Mucosa of rectum (tissue), 2 donors: ENCODE data around the gene HJV.

ENCODE experiments used
- H3K27ac ChIP-seq, 2 donors: one replicate each; pipeline ENCODE4 v1.7.0; 2013; ENCODE audit warnings: inconsistent platforms in 2 of 2, low read depth in 2 of 2, low read length in 2 of 2
- H3K27me3 ChIP-seq, 2 donors: one replicate each; pipeline ENCODE4 v1.7.0; 2013; ENCODE audit warnings: low read length in 2 of 2; ENCODE audit not compliant: control insufficient read depth in 2 of 2, insufficient read depth in 2 of 2
- H3K36me3 ChIP-seq, 2 donors: one replicate each; pipeline ENCODE4 v1.7.0; 2013; ENCODE audit warnings: low read length in 2 of 2; ENCODE audit not compliant: control insufficient read depth in 2 of 2, insufficient read depth in 2 of 2
- H3K4me1 ChIP-seq, 2 donors: one replicate each; pipeline ENCODE4 v1.7.0; 2013; ENCODE audit warnings: low read length in 2 of 2, mild to moderate bottlenecking in 1 of 2; ENCODE audit not compliant: control insufficient read depth in 2 of 2, insufficient read depth in 2 of 2
- H3K4me3 ChIP-seq, 2 donors: one replicate each; pipeline ENCODE4 v1.7.0; 2013; ENCODE audit warnings: low read length in 2 of 2
- H3K9ac ChIP-seq, 2 donors: one replicate each; pipeline ENCODE4 v1.7.0; 2013; ENCODE audit warnings: low read length in 2 of 2, low read depth in 1 of 2, mild to moderate bottlenecking in 1 of 2
- H3K9me3 ChIP-seq, 2 donors: one replicate each; pipeline ENCODE4 v1.7.0; 2013; ENCODE audit warnings: low read length in 2 of 2; ENCODE audit not compliant: control insufficient read depth in 2 of 2
- donor health status: healthy.
- donor health status: Normal muscosa, but diverticular disease.

The HJV gene

DNA sequence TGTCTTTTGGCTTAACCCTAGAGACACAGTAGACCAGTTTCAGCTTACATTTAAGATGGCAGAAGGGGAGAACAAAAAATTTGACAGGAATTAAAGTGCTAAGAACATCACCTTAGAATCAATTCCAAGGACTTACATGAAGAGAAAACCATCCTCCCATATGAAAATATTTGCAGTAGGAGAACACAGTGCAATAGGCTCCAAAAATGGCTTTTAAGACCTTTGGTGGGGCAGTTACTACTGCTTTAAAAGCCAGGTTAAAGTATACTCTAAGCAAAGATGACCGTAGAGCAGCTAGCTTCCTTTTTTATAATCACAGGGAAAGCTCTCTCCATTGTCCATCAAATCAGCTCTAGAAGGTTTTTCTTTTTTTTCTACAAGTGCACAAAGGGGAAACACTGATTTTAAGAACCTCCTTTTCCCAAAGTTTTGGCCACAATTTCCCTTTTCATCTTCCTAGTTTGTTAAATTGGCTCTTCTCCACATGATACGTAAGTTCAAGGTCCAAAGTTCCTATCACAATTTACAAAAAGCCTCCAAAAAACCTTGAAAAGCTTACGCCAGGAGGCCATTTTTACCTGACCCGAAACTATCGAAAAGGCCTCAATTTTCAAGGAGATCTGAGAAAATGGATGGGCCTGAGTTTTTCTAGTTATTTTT, 28.4 kb downstream of the HJV start:
- peaks cover 36 to 40% of the 10 kb centered on the region in 2 donors for H3K36me3 ChIP-seq
- H3K4me3 ChIP-seq, result peak overlapping the region; percentile 98 to 100
- H3K27ac ChIP-seq, result peak overlapping the region; percentile 95 to 99
- H3K27me3 ChIP-seq, result no peaks in the 10 kb centered on the region
- peaks cover 32 to 36% of the 10 kb centered on the region in 2 donors for H3K4me1 ChIP-seq
- H3K9ac ChIP-seq, result peak overlapping the region; percentile 94 to 100
- no peaks in the 10 kb centered on the region for H3K9me3 ChIP-seq

DNA sequence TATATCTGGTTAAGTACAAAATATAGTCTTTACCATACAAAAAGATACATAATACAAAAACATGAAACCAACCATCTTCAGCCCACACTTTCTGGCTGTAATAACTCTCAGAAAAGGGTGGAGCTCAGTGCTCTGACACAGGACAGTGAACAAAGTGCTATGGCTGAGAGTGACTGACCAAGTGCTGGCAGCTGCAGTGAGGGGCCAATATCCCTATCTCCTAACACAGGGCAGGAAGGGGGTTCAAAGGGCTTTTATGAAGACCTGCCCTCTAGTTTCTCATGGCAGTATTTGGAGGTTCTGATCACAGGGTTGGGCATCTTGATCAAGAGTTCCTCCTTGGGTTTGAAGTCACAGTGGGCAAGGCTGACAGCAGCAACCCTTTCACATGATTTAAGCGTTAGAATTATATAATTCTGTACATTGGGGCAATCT, 29.0 kb downstream of the HJV start:
- H3K27ac ChIP-seq, result peak overlapping the region; percentile 95 to 99
- H3K36me3 ChIP-seq, result peaks cover 36 to 40% of the 10 kb centered on the region in 2 donors
- peak overlapping the region; percentile 94 to 100 for H3K9ac ChIP-seq
- peaks cover 28 to 31% of the 10 kb centered on the region in 2 donors for H3K4me1 ChIP-seq
- peak overlapping the region; percentile 98 to 100 for H3K4me3 ChIP-seq
- H3K9me3 ChIP-seq, result no peaks in the 10 kb centered on the region
- H3K27me3 ChIP-seq, result no peaks in the 10 kb centered on the region

DNA sequence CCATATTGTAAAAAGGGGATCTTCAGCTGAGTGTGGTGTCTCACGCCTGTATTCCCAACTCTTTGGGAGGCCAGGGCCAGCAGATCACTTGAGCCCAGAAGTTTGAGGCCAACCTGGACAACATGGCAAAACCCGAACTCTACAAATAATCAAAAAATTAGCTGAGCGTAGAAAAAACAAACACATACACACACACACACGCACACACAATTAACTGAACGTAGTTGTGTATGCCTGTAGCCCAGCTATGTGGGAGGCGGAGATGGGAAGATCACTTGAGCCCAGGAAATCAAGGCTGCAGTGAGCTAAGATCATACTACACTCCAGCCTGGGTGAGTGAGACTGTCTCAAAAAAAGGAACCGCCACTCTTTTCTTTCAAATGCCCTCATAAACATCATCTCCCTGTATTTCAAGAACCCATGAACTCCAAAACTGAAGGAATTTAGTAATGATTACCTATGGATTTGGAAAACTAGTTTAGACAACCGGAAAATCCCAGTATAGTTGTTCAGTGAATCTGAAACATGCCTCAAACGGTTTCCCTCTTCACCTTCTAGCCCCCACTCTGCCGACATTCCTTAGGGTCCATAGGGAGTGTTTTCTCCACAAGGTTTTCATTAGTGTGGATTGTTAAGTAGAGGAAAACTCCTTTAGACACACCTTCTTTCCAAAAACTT, 29.7 kb downstream of the HJV start:
- no peaks in the 10 kb centered on the region for H3K27me3 ChIP-seq
- peaks cover 24 to 27% of the 10 kb centered on the region in 2 donors for H3K4me1 ChIP-seq
- peak overlapping the region; percentile 17 to 27 for H3K9ac ChIP-seq
- no peaks in the 10 kb centered on the region for H3K9me3 ChIP-seq
- peak overlapping the region; percentile 98 to 100 for H3K4me3 ChIP-seq
- peak overlapping the region; percentile 95 to 99 for H3K27ac ChIP-seq
- H3K36me3 ChIP-seq, result peaks cover 36 to 40% of the 10 kb centered on the region in 2 donors

DNA sequence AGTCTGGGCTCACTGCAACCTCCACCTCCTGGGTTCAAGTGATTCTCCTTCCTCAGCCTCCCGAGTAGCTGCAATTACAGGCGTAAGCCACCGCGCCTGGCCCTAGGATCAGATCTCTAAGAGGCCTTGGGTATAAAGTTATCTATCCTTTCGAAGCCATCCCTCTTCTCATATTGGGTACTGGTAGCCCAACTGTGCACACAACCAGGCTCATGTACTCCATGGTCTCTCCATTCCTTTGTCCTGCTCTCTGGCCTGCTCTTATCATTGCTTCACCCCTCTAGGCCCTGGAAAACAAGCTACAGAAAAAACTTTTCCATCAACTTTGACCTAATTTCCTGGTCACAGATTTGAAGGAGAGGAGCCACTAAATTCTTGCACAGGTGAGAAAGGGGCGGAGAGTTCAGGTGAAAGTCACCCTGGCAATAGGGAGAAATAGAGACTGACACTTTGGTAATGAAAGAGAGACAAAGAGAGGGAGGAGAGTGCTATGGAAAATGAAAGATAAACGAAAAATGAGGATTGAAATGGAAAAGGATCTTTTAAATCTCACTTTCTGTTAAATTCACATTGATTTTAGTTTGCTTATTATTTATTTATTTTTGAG, 31.2 kb downstream of the HJV start:
- H3K27ac ChIP-seq, result peak overlapping the region; percentile 60 to 95
- no peaks in the 10 kb centered on the region for H3K9me3 ChIP-seq
- peaks cover 33 to 34% of the 10 kb centered on the region in 2 donors for H3K36me3 ChIP-seq
- H3K4me3 ChIP-seq, result no peak overlapping the region
- no peak overlapping the region for H3K9ac ChIP-seq
- H3K4me1 ChIP-seq, result peaks cover 34 to 35% of the 10 kb centered on the region in 2 donors
- no peaks in the 10 kb centered on the region for H3K27me3 ChIP-seq

DNA sequence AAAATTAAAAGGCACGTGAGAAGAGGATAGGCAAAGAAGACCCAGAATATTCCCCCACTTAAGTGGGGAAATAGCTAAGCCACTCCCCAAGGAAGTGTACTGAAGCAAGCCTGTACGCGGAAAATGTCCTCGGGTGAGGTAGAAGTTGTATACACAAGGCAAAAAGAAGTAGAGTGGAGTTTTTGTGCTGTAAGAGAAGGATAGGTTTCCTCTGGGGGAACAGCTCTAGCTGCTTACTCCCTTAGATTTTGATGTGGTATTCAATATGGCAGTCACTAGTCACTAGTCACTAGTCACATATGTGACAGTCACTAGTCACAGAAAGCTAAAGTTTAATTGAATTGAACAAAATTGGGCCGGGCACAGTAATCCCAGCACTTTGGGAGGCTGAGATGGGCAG, 32.8 kb downstream of the HJV start:
- no peaks in the 10 kb centered on the region for H3K9me3 ChIP-seq
- H3K36me3 ChIP-seq, result peaks cover 18% of the 10 kb centered on the region in 2 donors
- no peak overlapping the region for H3K9ac ChIP-seq
- H3K4me3 ChIP-seq, result no peak overlapping the region
- H3K4me1 ChIP-seq, result peaks cover 36 to 46% of the 10 kb centered on the region in 2 donors
- H3K27me3 ChIP-seq, result no peaks in the 10 kb centered on the region
- peak overlapping the region; percentile 18 to 45 for H3K27ac ChIP-seq

DNA sequence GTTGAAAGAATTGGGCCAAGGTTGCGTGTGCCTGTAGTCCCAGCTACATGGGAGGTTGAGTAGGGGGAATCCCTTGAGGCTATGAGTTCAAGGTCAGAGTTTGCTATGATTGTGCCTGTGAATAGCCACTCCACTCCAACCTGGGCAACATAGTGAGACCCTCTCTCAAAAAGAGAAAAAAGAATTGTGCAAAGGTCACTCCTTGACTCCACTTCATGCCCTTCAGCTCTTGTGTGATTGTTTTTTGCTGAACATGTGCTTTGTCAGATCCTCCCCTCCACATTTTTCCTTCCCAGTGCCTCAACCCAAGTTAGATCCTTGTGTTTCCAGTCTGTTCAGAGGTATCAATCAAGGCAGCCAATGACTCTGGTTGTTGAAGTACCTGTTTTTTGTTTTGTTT, 33.6 kb downstream of the HJV start:
- H3K4me3 ChIP-seq, result no peak overlapping the region
- H3K9ac ChIP-seq, result no peak overlapping the region
- H3K27ac ChIP-seq, result no peak overlapping the region
- H3K9me3 ChIP-seq, result no peaks in the 10 kb centered on the region
- H3K27me3 ChIP-seq, result no peaks in the 10 kb centered on the region
- H3K36me3 ChIP-seq, result peaks cover 9% of the 10 kb centered on the region in 2 donors
- peaks cover 33 to 47% of the 10 kb centered on the region in 2 donors for H3K4me1 ChIP-seq

DNA sequence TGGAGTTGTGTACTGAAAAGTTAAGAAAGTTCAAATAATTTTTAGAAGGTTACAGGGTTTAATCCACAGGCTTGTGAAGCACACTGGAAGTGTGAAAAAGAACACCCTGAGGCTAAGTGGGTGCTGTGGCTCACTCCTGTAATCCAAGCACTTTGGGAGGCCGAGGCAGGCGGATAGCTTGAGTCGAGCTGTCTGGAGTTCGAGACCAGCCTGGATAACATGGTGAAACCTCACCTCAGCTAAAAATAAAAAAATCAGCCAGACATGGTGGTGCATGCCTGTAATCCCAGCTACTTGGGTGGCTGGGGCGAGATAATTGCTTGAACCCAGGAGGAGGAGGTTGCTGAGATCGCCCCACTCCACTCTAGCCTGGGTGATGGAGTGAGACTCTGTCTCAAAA, 35.0 kb downstream of the HJV start:
- peaks cover 32 to 44% of the 10 kb centered on the region in 2 donors for H3K4me1 ChIP-seq
- no peak overlapping the region for H3K4me3 ChIP-seq
- no peaks in the 10 kb centered on the region for H3K27me3 ChIP-seq
- H3K27ac ChIP-seq, result peak overlapping the region; percentile 74 to 84
- no peak overlapping the region for H3K9ac ChIP-seq
- H3K36me3 ChIP-seq, result no peaks in the 10 kb centered on the region
- H3K9me3 ChIP-seq, result no peaks in the 10 kb centered on the region

DNA sequence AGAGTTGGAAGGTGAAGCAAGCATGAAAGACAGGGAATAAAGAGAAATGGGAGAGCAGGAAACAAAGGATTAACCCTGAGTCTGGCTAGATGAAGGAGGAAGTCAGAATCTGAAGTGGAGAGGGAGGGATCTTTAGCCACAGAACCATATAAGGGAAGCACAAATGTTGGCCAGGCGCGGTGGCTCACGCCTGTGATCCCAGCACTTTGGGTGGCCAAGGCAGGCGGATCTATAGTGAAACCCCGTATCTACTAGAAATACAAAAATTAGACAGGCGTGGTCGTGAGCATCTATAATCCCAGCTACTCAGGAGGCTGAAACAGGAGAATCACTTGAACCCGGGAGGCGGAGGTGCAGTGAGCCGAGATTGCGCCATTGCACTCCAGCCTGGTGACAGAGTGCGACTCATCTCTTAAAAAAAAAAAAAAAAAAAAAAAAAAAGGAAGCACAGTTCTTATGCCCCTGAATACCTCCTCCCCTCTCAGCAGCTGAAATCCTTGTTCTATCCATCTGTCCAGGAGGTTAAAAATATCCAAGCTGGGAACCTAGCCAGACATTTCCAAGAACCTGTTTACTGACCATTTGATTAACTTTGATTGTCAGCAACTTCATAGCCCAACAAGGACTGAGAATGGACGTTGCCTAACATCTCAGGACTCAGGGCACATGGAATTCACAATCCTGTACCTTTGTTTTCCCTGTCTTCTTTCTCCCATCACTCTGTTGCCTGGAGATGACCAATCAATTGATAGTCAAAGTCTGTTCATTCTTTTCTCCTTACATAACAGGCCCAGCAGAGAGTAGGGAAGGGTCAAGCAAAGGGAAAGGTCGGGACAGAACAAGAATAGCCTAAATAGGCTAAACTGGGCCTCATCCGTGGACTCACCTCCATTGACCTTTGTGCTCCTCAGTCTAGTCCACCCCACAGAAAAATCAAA, 35.8 kb downstream of the HJV start:
- Histone ChIP-seq H3K4me3 (peak overlapping the region; percentile 23 to 38), H3K27ac (peak overlapping the region; percentile 74 to 84), H3K9me3 (no peaks in the 10 kb centered on the region), H3K4me1 (peaks cover 37 to 47% of the 10 kb centered on the region in 2 donors), H3K9ac (peak overlapping the region; percentile 15 to 41), H3K36me3 (no peaks in the 10 kb centered on the region), H3K27me3 (no peaks in the 10 kb centered on the region)

DNA sequence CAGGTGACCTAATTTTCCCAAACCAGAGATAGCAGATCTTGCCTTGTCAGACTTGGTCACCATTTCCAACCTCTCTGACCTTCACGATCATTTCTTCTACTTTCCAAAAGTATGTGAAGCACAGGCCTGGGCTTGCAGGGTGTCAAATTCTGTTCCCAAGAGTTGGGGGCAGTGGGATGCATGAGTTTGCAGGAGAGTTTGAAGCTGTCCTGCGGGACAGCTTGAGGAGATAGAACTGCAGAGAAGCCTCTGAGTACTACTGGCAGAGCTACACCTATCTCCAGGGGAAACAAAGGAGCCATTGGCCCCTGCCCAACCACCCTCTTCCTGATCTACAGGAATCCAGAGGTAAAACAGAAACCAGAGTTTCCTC, 36.4 kb downstream of the HJV start:
- Histone ChIP-seq H3K9ac (peak overlapping the region; percentile 15 to 41), H3K36me3 (no peaks in the 10 kb centered on the region), H3K9me3 (no peaks in the 10 kb centered on the region), H3K27me3 (no peaks in the 10 kb centered on the region), H3K27ac (peak overlapping the region; percentile 74 to 84), H3K4me1 (peaks cover 42 to 53% of the 10 kb centered on the region in 2 donors), H3K4me3 (peak overlapping the region in 1 of 2 donors; percentile 23)
